Ascending aorta (tissue), 2 donors: ENCODE data around the gene AOAH. TPM values are rescaled to one million over a fixed set of nuclear protein-coding genes. Genes with fewer than 3 reads are reported as not detected.

ENCODE experiments used
- DNase-seq, 2 donors: peaks; one replicate each; pipeline ENCODE4 v3.0.0-alpha.2; 2019; ENCODE audit warnings: low spot score in 2 of 2
- H3K27ac ChIP-seq, 2 donors: fragments of 200-600 bp; sonication (generic); one replicate each; pipeline ENCODE4 v1.5.1; 2016 to 2017; ENCODE audit warnings: mild to moderate bottlenecking in 1 of 2
- H3K27me3 ChIP-seq: fragments of 200-600 bp; sonication (generic); one replicate; pipeline ENCODE4 v1.5.1; 2017
- H3K36me3 ChIP-seq, 2 donors: fragments of 200-600 bp; sonication (generic); one replicate each; pipeline ENCODE4 v1.5.1; 2016
- H3K4me1 ChIP-seq, 2 donors: fragments of 200-600 bp; sonication (generic); one replicate each; pipeline ENCODE4 v1.5.1; 2016 to 2017; ENCODE audit warnings: mild to moderate bottlenecking in 1 of 2
- H3K4me3 ChIP-seq, 2 donors: fragments of 200-600 bp; sonication (generic); one replicate each; pipeline ENCODE4 v1.5.1; 2016 to 2017; ENCODE audit warnings: mild to moderate bottlenecking in 1 of 2
- H3K9me3 ChIP-seq, 2 donors: fragments of 200-600 bp; sonication (generic); one replicate each; pipeline ENCODE4 v1.5.1; 2016
- intact Hi-C: fragments of 100-400 bp; cut with DNase I; formaldehyde crosslinking; loops from one replicate; pipeline ENCODE4 v1.15.1; 2023
- total RNA-seq: library from RNA; depleted of rRNA; stranded (reverse); fragments of >200 nt; gene quantifications from one replicate; pipeline ENCODE4 v1.1.0, GENCODE V29; 2016
- TF ChIP-seq, protein P1 (sequence below), 3 experiments: fragments of 200-600 bp in 2 of 3; fragments of 450-650 bp in 1 of 3; sonication (generic) in 2 of 3; IDR thresholded peaks; one replicate each; pipeline ENCODE4 v1.5.1; 2016 to 2019; ENCODE audit warnings: antibody characterized with exemption in 3 of 3, mild to moderate bottlenecking in 1 of 3, moderate library complexity in 1 of 3

The AOAH gene
- total RNA-seq, 1 donor from 2014 or later: 0.75 TPM

DNA sequence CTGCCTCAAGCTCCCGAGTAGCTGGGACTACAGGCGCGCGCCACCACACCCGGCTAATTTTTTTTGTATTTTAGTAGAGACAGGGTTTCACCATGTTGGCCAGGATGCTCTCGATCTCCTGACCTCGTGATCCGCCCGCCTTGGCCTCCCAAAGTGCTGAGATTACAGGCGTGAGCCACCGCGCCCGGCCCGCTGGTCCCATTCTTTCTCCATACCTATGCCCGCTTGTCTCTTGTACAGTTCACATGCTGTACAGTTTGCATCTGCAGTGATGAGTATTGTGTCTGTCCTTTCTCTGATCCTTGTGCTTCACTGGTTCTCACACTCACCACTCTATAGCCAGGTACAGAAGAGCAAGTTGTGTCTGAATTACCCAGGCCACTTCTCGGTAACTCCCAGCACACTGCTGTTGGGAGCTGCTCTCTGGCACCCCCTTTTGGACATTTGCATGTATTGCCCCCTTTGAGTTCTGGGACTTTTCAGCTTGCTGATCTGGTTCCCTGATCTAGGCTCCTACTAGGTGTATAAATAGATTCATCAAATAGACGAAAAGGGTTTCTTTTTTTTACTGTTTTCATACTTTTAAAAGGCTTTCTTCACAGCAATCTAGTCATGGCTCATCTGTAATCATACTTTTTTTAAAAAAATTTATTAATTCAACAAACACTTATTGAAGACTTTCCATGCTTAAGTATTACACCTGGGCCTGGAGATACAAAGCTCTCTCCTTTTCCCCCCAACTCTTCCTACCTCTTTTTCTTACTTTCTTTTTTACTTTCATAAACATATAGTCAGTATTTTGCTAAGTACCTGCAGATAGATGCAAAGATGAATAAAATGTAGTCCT lies 53.5 kb downstream of the AOAH start:
- H3K27ac ChIP-seq: no peak overlapping the region
- intact Hi-C loops: loop anchor here (5.0 kb wide), 1 partner anchor 229 kb away; no protein-coding TSS in a partner anchor
- DNase-seq: no peak
- TF ChIP-seq, protein P1, sequence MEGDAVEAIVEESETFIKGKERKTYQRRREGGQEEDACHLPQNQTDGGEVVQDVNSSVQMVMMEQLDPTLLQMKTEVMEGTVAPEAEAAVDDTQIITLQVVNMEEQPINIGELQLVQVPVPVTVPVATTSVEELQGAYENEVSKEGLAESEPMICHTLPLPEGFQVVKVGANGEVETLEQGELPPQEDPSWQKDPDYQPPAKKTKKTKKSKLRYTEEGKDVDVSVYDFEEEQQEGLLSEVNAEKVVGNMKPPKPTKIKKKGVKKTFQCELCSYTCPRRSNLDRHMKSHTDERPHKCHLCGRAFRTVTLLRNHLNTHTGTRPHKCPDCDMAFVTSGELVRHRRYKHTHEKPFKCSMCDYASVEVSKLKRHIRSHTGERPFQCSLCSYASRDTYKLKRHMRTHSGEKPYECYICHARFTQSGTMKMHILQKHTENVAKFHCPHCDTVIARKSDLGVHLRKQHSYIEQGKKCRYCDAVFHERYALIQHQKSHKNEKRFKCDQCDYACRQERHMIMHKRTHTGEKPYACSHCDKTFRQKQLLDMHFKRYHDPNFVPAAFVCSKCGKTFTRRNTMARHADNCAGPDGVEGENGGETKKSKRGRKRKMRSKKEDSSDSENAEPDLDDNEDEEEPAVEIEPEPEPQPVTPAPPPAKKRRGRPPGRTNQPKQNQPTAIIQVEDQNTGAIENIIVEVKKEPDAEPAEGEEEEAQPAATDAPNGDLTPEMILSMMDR (IDR thresholded peaks at IDR 0.05): peak; percentile 37 to 68 (median 52)
- H3K4me1 ChIP-seq: no peaks in the 10 kb centered on the region
- H3K4me3 ChIP-seq: no peak overlapping the region
- H3K36me3 ChIP-seq: no peaks in the 10 kb centered on the region
- no peaks in the 10 kb centered on the region for H3K27me3 ChIP-seq
- no peaks in the 10 kb centered on the region for H3K9me3 ChIP-seq

DNA sequence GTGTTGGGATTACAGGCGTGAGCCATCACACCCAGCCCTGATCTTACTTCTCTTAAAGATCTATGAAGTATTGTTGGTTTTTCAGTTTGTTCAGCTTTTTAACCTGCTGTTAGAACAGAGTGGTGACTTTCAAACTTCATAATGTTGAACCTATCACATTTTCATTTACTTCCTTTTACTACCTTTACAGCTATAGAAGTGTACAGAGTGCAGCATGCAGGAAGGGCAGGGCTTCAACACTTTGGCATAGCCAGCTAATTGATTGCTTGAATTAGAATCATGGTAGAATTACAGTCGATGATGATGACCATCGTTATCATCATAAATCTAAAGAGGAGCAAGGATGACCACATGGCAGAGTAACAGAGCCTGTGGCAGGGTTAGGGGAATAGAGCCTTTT lies 55.5 kb downstream of the AOAH start:
- Histone ChIP-seq H3K27ac (no peak overlapping the region), H3K9me3 (no peaks in the 10 kb centered on the region), H3K4me1 (no peaks in the 10 kb centered on the region), H3K4me3 (no peak overlapping the region), H3K36me3 (no peaks in the 10 kb centered on the region), H3K27me3 (no peaks in the 10 kb centered on the region)
- TF ChIP-seq, protein P1 (IDR thresholded peaks at IDR 0.05): no peak
- DNase-seq: no peak
- intact Hi-C loops: no loop called here

DNA sequence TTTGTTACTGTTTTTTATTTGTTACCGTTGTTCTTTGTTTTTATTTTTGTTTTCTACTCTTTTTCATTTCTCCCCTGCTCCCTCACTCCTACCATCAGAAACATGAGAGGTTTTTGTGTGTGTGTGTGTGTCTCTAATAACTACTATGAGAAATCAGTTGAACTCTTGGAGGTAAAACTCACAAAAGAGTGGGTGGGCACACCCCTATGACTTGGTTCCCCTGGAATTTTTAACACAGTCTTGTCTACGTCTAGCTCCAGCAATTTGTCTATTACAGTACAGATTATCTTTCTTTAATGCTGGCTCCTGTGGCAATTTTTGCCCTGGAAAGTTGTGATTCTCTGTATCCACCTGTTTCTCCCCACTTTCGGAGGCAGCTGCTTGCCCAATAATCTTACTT lies 56.2 kb downstream of the AOAH start:
- Histone ChIP-seq H3K27ac (no peak overlapping the region), H3K27me3 (no peaks in the 10 kb centered on the region), H3K4me1 (no peaks in the 10 kb centered on the region), H3K4me3 (no peak overlapping the region), H3K36me3 (no peaks in the 10 kb centered on the region), H3K9me3 (no peaks in the 10 kb centered on the region)
- TF ChIP-seq, protein P1 (IDR thresholded peaks at IDR 0.05): no peak
- no peak for DNase-seq
- intact Hi-C loops: no loop called here

DNA sequence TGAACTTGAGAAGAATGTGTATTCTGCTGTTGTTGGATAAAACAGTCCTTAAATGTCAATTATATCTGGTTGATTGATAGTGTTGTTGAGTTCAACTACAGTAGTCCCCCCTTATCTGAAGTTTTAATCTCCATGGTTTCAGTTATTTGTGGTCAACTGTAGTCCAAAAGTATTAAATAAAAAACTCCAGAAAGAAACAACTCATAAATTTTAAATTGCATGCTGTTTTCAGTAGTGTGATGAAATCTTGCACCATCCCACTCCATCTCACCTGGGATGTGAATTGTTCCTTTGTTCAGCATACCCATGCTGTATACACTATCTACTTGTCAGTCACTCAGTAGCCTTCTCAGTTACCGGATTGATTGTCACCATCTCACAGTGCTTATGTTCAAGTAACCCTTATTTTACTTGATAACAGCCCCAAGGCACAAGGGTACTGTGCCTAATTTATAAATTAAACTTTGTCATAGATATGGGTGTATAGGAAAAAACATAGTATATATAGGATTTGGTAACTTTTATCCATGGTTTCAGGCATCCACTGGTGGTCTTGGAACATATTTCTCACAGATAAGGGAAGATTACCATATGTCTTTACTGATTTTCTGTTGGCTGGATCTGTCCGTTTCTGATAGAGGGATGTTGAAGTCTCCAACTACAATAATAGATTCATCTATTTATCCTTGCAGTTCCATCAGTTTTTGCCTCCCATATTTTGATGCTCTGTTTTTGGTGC lies 57.1 kb downstream of the AOAH start:
- Histone ChIP-seq H3K36me3 (no peaks in the 10 kb centered on the region), H3K4me1 (no peaks in the 10 kb centered on the region), H3K9me3 (no peaks in the 10 kb centered on the region), H3K27ac (no peak overlapping the region), H3K27me3 (no peaks in the 10 kb centered on the region), H3K4me3 (no peak overlapping the region)
- intact Hi-C loops: no loop called here
- TF ChIP-seq, protein P1 (IDR thresholded peaks at IDR 0.05): no peak
- DNase-seq: no peak

DNA sequence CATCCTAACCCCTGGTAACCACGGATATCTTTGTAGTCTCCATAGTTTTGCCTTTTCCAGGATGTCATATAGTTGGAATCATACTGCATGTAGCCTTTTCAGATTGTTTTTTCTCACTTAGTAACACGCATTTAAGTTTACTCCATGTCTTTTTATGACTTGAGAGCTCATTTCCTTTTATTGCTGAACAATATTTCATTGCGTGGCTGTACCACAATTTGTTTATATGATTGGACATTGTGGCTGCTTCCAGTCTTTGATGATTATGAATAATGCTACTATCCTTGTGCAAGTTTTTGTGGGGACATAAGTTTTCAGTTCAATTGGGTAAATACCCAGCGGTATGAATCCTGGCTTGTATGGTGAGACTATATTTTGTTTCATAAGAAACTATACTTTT lies 60.8 kb downstream of the AOAH start:
- DNase-seq: no peak
- H3K27me3 ChIP-seq: no peaks in the 10 kb centered on the region
- H3K4me1 ChIP-seq: no peaks in the 10 kb centered on the region
- H3K36me3 ChIP-seq: no peaks in the 10 kb centered on the region
- no peak overlapping the region for H3K27ac ChIP-seq
- no peak overlapping the region for H3K4me3 ChIP-seq
- TF ChIP-seq, protein P1 (IDR thresholded peaks at IDR 0.05): no peak
- intact Hi-C loops: no loop called here
- H3K9me3 ChIP-seq: no peaks in the 10 kb centered on the region
